ENCODE measurements around the gene PFDN4. TPM values are rescaled to one million over a fixed set of nuclear protein-coding genes. Genes with fewer than 3 reads are reported as not detected.

PFDN4 gene
- total and polyA plus RNA-seq, 8 donors = 16.7 to 65.6 (median 47.5) TPM

DNA sequence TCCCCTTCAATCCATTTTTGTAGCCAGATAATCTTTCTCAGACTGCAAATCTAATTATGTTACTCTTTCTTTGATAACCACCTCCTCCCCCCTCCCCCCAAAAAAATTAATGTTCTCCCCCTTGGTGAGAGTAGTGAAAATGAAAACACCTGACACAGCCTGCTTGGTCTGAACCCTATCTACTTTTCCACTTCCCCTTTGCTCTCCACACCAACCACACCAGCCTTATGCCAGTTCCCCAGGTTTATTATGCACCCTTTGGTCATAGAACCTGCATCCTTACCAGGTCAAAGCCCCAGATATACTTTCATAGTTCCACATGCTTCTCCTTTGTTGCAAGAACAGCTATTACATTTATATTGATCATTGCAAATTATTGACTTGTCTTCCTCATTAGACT, 19.4 kb downstream of the PFDN4 start:
- Histone ChIP-seq H3K9me3 (no peaks in the 10 kb centered on the region), H3K4me3 (no peak overlapping the region), H3K27ac (no peak overlapping the region), H3K4me1 (no peaks in the 10 kb centered on the region), H3K27me3 (no peaks in the 10 kb centered on the region), H3K36me3 (no peaks in the 10 kb centered on the region)
- TF ChIP-seq, protein P1, sequence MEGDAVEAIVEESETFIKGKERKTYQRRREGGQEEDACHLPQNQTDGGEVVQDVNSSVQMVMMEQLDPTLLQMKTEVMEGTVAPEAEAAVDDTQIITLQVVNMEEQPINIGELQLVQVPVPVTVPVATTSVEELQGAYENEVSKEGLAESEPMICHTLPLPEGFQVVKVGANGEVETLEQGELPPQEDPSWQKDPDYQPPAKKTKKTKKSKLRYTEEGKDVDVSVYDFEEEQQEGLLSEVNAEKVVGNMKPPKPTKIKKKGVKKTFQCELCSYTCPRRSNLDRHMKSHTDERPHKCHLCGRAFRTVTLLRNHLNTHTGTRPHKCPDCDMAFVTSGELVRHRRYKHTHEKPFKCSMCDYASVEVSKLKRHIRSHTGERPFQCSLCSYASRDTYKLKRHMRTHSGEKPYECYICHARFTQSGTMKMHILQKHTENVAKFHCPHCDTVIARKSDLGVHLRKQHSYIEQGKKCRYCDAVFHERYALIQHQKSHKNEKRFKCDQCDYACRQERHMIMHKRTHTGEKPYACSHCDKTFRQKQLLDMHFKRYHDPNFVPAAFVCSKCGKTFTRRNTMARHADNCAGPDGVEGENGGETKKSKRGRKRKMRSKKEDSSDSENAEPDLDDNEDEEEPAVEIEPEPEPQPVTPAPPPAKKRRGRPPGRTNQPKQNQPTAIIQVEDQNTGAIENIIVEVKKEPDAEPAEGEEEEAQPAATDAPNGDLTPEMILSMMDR (IDR thresholded peaks at IDR 0.05) = no peak
- intact Hi-C loops (cut with DNase I) = no loop called here
- ATAC-seq (no peak), DNase-seq (no peak)

DNA sequence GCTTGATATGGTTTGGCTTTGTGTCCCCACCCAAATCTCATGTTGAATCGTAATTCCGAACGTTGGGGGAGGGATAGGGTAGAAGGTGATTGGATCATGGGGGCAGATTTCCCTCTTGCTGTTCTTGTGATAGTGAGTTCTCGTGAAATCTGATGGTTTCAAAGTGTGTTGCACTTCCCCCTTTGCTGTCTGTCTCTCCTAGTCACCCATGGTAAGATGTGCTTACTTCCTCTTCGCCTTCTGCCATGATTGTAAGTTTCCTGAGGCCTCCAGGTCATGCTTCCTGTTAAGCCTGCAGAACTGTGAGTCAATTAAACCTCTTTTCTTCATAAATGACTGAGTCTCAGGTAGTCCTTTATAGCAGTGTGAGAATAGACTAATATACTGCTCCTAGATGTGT, 19.9 kb downstream of the PFDN4 start:
- no peak for ATAC-seq
- TF ChIP-seq, protein P1 (IDR thresholded peaks at IDR 0.05) = no peak

DNA sequence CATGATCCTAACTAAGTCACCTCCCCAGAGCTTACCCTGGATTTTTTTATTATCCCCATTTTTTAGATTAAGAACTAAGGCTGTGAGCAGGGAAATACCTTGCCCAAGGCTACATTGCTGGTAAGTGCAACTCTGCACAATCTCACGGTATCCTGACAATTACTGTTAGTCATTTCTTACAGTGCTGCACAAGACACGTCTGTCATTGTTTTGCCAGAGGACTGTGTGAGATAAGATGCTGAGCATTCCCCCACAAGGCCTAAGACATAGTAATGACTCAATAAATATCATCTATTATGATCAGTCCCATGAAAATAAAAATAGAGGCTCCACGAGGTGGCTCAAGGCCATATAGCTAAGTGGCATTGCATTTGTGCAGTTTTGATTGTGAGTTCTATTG, 21.0 kb downstream of the PFDN4 start:
- TF ChIP-seq, protein P1 (IDR thresholded peaks at IDR 0.05) = no peak
- H3K9me3 ChIP-seq = peaks cover 0 to 5% of the 10 kb centered on the region in 2 donors
- no peak overlapping the region for H3K4me3 ChIP-seq
- no peaks in the 10 kb centered on the region for H3K36me3 ChIP-seq
- no peaks in the 10 kb centered on the region for H3K27me3 ChIP-seq
- no peaks in the 10 kb centered on the region for H3K4me1 ChIP-seq
- no peak overlapping the region for H3K27ac ChIP-seq
- intact Hi-C loops (cut with DNase I) = no loop called here
- no peak for ATAC-seq
- no peak for DNase-seq

More for the DNA sequence above, 19.9 kb downstream of the PFDN4 start:
- H3K27ac ChIP-seq = no peak overlapping the region
- H3K9me3 ChIP-seq = peaks cover 0 to 3% of the 10 kb centered on the region in 2 donors
- H3K36me3 ChIP-seq = no peaks in the 10 kb centered on the region
- H3K4me1 ChIP-seq = no peaks in the 10 kb centered on the region
- intact Hi-C loops (cut with DNase I) = no loop called here
- no peaks in the 10 kb centered on the region for H3K27me3 ChIP-seq
- no peak overlapping the region for H3K4me3 ChIP-seq
- DNase-seq = no peak

DNA sequence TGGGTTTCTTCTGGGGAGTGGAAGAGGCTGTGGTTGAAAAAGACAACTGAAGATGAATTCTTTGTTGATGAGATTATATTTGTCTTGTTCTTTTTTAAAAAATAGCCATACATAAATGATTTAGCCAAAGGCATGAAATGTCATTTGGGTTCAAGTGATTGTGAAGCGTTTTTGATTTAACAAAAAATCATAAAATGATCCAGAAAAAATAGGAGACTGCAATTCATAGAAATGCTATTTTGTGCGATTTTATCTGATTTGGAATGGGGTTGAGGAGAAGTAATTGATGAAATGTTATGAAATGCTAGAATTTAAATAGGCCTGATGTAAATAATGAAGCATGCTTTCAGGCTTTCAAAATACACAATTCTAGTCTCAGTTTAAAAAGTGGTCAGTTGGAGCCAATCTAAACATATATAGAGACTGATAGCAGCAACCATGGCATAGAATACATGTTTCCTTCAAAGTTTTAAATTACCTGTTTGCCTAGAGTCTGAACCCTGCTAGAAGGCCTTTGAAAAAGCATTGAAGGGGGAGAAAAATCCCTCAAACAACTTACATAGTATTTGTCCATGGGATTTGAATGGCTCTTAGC, 21.8 kb downstream of the PFDN4 start:
- TF ChIP-seq, protein P1 (IDR thresholded peaks at IDR 0.05) = no peak
- intact Hi-C loops (cut with DNase I) = no loop called here
- Histone ChIP-seq H3K9me3 (peaks cover 0 to 5% of the 10 kb centered on the region in 2 donors), H3K27me3 (no peaks in the 10 kb centered on the region), H3K4me3 (no peak overlapping the region), H3K36me3 (no peaks in the 10 kb centered on the region), H3K4me1 (no peaks in the 10 kb centered on the region), H3K27ac (no peak overlapping the region)
- ATAC-seq = no peak
- DNase-seq = peak in 1 of 4 donors; percentile 10

DNA sequence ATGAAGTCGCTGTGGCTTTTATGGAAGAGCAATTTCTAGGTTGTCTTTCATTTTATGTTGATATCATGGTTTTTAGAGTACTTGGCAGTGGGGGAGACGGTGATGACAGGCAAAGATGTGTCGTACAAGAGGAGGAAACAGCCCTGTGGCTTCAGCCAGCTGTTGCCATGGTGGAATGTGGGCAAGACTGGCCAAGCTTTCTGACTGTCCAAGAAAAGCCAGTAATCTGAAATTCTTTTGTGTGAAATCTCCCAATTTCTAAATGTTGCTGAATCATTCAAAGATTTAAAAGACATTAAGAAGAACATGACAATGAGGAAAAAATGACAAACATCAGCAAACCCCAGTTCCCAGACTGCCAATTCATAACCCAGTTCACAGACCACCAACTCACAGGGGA, 23.1 kb downstream of the PFDN4 start:
- Histone ChIP-seq H3K36me3 (no peaks in the 10 kb centered on the region), H3K27me3 (no peaks in the 10 kb centered on the region), H3K9me3 (peaks cover 0 to 5% of the 10 kb centered on the region in 2 donors), H3K27ac (no peak overlapping the region), H3K4me3 (no peak overlapping the region), H3K4me1 (no peaks in the 10 kb centered on the region)
- DNase-seq (no peak), ATAC-seq (no peak)
- TF ChIP-seq, protein P1 (IDR thresholded peaks at IDR 0.05) = no peak
- intact Hi-C loops (cut with DNase I) = no loop called here
